ENCODE results near the gene DPEP1. TPM values are rescaled to one million over a fixed set of nuclear protein-coding genes. Genes with fewer than 3 reads are reported as not detected.

Gene DPEP1
- total and polyA plus RNA-seq, 8 donors, result 0.23 to 12.3 (median 1.00) TPM; not detected in 2

DNA sequence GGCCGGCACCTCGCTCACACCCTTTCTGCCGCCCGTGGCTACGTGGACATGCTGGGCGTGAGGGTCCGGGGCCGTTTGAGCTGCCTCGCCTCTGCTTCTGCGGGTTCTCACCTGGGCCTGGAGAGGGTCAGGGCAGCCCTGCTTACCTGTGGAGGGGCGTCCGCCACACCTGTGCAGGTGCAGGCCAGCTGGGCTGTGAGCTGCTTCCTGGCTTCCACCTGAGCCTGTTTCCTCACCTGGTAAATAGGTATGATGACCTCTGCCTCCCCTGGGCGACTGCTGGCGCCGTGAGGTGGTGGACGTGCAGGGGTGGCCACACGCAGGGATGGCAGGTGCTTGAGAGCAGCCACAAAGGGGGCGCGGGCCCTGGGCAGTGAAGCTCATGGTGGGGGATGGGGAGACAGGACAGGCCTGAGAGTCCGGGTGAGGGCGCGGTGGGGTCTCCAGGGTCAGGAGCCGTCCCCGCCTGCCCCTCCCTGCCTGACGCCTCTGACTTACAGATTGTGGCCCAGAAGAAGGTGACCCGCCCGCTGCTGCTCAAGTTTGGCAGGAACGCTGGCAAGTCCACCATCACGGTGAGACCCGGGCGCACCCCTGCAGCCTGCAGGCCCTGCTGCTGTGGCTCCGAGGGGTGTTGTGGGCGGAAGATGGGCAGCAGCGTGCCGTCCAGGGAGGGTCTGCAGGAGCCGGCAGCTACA, 30.1 kb upstream of the DPEP1 start:
- TF ChIP-seq CTCF (IDR thresholded peaks at IDR 0.05) (no peak), POLR2AphosphoS5 (IDR thresholded peaks at IDR 0.05) (no peak), POLR2A (IDR thresholded peaks at IDR 0.05) (no peak), EP300 (IDR thresholded peaks at IDR 0.05) (no peak)
- Histone ChIP-seq H3K27me3 (peaks cover 0 to 4% (median 0%) of the 10 kb centered on the region in 3 donors), H3K4me1 (peaks cover 13 to 52% (median 28%) of the 10 kb centered on the region in 4 donors), H3K4me3 (no peak overlapping the region), H3K9me3 (no peaks in the 10 kb centered on the region), H3K36me3 (no peaks in the 10 kb centered on the region), H3K27ac (peak overlapping the region in 3 of 5 donors; percentile 75 to 89 (median 83))
- 74 to 86% (median 85%) methylated on average over 14 to 36 of the region's 36 CpGs for WGBS, 5 donors
- intact Hi-C loops (cut with DNase I; ENCODE audit: low total_unique reads), result no loop called here
- DNase-seq, result no peak

DNA sequence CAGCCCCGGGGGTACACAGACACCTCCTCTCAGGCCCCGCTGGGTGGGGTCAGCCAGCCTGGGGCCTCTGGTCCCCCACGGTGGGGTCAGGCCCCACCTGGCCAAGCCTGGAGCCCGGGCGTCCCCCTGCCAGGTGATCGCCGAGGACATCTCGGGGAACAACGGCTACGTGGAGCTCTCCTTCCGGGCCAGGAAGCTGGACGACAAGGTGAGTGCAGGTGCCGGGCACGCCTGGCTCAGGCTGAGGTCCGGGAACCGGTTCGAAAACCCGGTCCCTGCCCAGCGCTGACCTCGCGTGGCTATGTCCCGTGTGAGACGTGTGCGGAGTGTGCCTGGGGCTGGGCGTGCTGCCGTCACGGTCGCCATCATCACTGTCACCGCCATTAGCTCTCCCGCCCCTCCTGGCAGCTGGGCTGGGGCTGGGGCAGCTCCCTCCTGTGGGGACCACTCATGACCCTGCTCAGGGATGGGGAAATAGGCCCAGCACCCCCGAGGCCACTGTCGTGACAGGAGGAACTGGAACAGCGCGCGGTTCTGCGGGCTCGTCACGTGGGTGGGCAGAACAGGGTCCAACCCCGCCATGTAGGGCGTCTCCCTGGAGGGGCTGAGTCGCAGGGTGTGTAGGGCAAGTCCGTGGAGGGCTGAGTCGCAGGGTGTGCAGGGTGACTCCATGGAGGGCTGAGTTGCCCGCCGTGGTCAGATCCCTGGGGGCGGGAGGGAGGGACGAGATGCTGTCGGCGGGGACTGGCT, 29.4 kb upstream of the DPEP1 start:
- TF ChIP-seq CTCF (IDR thresholded peaks at IDR 0.05) (no peak), EP300 (IDR thresholded peaks at IDR 0.05) (no peak), POLR2AphosphoS5 (IDR thresholded peaks at IDR 0.05) (no peak), POLR2A (IDR thresholded peaks at IDR 0.05) (no peak)
- WGBS, 5 donors, result 82 to 95% (median 92%) methylated on average over 7 to 49 of the region's 49 CpGs
- no peaks in the 10 kb centered on the region for H3K36me3 ChIP-seq
- H3K27ac ChIP-seq, result peak overlapping the region in 1 of 5 donors; percentile 89
- H3K4me1 ChIP-seq, result peaks cover 13 to 52% (median 28%) of the 10 kb centered on the region in 4 donors
- H3K4me3 ChIP-seq, result no peak overlapping the region
- intact Hi-C loops (cut with DNase I; ENCODE audit: low total_unique reads), result no loop called here
- H3K9me3 ChIP-seq, result no peaks in the 10 kb centered on the region
- H3K27me3 ChIP-seq, result no peaks in the 10 kb centered on the region
- DNase-seq, result no peak

GRCh38 chr16:89584768-89585549, 28.5 kb upstream of the DPEP1 start:
- Histone ChIP-seq H3K27me3 (no peaks in the 10 kb centered on the region), H3K4me1 (peaks cover 13 to 52% (median 28%) of the 10 kb centered on the region in 4 donors), H3K4me3 (no peak overlapping the region), H3K27ac (peak overlapping the region in 2 of 5 donors; percentile 21 to 53), H3K9me3 (no peaks in the 10 kb centered on the region), H3K36me3 (no peaks in the 10 kb centered on the region)
- DNase-seq, result peak in 1 of 2 donors; percentile 55
- 39 to 59% (median 48%) methylated on average over 18 to 25 of the region's 25 CpGs for WGBS, 5 donors
- intact Hi-C loops (cut with DNase I; ENCODE audit: low total_unique reads), result no loop called here
- TF ChIP-seq CTCF (IDR thresholded peaks at IDR 0.05), result no peak
- TF ChIP-seq POLR2AphosphoS5 (IDR thresholded peaks at IDR 0.05), result no peak
- no peak for TF ChIP-seq POLR2A (IDR thresholded peaks at IDR 0.05)
- TF ChIP-seq EP300 (IDR thresholded peaks at IDR 0.05), result no peak

DNA sequence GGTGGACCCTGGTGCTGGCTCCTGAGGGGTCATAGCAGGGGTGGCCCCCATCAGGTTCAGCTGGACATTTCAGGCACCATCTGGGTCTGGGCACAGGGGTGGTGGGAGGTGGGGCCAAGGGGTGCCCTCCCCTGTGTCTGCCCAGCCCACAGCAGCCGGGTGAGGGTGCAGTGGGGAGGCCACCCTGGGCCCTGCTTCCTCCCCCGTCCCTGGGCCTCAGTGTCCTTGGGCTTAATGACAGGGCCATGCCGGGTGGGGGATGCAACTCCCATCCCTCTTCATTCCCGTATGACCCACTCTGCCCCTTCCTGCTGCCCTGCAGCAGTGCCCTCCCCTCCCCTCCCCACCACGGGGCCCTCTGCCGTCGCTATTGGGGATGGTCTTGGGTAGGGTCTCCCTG, 27.2 kb upstream of the DPEP1 start:
- DNase-seq, result no peak
- no peak overlapping the region for H3K27ac ChIP-seq
- H3K4me1 ChIP-seq, result peaks cover 13 to 51% (median 28%) of the 10 kb centered on the region in 4 donors
- TF ChIP-seq POLR2A (IDR thresholded peaks at IDR 0.05), result no peak
- TF ChIP-seq POLR2AphosphoS5 (IDR thresholded peaks at IDR 0.05), result no peak
- TF ChIP-seq EP300 (IDR thresholded peaks at IDR 0.05), result no peak
- TF ChIP-seq CTCF (IDR thresholded peaks at IDR 0.05), result no peak
- H3K36me3 ChIP-seq, result no peaks in the 10 kb centered on the region
- H3K9me3 ChIP-seq, result no peaks in the 10 kb centered on the region
- WGBS, 5 donors, result 84 to 100% (median 88%) methylated on average over 2 to 7 of the region's 7 CpGs
- H3K27me3 ChIP-seq, result no peaks in the 10 kb centered on the region
- intact Hi-C loops (cut with DNase I; ENCODE audit: low total_unique reads), result no loop called here
- H3K4me3 ChIP-seq, result no peak overlapping the region
